H1 (cell line): ENCODE data around the gene ADAMTS6. TPM values are rescaled to one million over a fixed set of nuclear protein-coding genes. Genes with fewer than 3 reads are reported as not detected.

Source experiments
- CBX5 ChIP-seq: fragments of 300-800, 300-1000 bp; sonication (generic); IDR thresholded peaks from 2 replicates; pipeline ENCODE4 v1.7.1; 2016; ENCODE audit warnings: antibody characterized with exemption, low read length, low read depth
- CHD1 ChIP-seq: IDR thresholded peaks from 2 replicates; pipeline ENCODE4 v1.6.1; 2012; ENCODE audit warnings: low read depth, low read length, improper control_type of control experiment
- CHD7 ChIP-seq: fragments of 300-600 bp; sonication (generic); IDR thresholded peaks from 2 replicates; pipeline ENCODE4 v1.7.1; 2012; ENCODE audit warnings: low read length, moderate library complexity, mild to moderate bottlenecking, inconsistent platforms; ENCODE audit not compliant: insufficient replicate concordance
- CREB1 ChIP-seq: IDR thresholded peaks from 2 replicates; pipeline ENCODE4 v1.6.1; 2012; ENCODE audit warnings: inconsistent platforms
- RNF2 ChIP-seq: fragments of 200-900, 300-1000 bp; sonication (generic); IDR thresholded peaks from 2 replicates; pipeline ENCODE4 v1.7.1; 2016; ENCODE audit warnings: borderline replicate concordance, low read depth, mild to moderate bottlenecking, antibody characterized with exemption, low read length; ENCODE audit not compliant: poor library complexity, severe bottlenecking; ENCODE audit errors: missing control alignments
- polyA plus RNA-seq, 7 experiments: library from polyadenylated mRNA; depleted of rRNA in 3 of 7; stranded (reverse) in 5 of 7; unstranded in 2 of 7; fragments of >200 nt in 5 of 7; fragments of 200-250 nt in 2 of 7; gene quantifications; 1 replicate in 5 of 7; 2 replicates in 1 of 7; 4 replicates in 1 of 7; pipeline versions ENCODE4 v1.2.1 to v1.2.3, GENCODE V29; 2011 to 2013; ENCODE audit warnings: missing spikeins in 2 of 7, mixed read lengths in 2 of 7
- total RNA-seq: library from RNA; stranded (reverse); fragmentation: NEBNext Ultra II Directional; extraction: Animal tissue kit (Norgen Biotek cat#: 25700); gene quantifications from 2 replicates; pipeline ENCODE4 v1.2.1, GENCODE V29; 2021

ADAMTS6 gene
- total and polyA plus RNA-seq, 2 of the 8 experiments (the other 6 are each of a cell fraction or from before 2014, with no cell fraction given) = 0.74 to 2.4 TPM

GRCh38 chr5:65151614-65152013, 330.1 kb downstream of the ADAMTS6 start (continued):
- TF ChIP-seq RNF2 (no peak), CBX5 (no peak), CREB1 (no peak), CHD1 (no peak), CHD7 (no peak)
- TF ChIP-seq, all 59 proteins: peak for 0
